GM23338 (cell line): ENCODE measurements around the gene TIMM13. TPM values are rescaled to one million over a fixed set of nuclear protein-coding genes. Genes with fewer than 3 reads are reported as not detected.
"Not testable (repeated sequence)": the region's sequence is repeated elsewhere in the genome, so short reads cannot be mapped to it uniquely, and the experiment has no call there.

ENCODE experiments used
- ATAC-seq: fragments of 200-7000 bp; cut with Tn5 transposase; 3 replicates; pipeline ENCODE4 v1.9.1; 2020
- DNase-seq: peaks from one replicate; pipeline ENCODE4 v3.0.0-alpha.2; 2015; ENCODE audit warnings: low spot score
- H2AFZ ChIP-seq: fragments of 200-600 bp; sonication (generic); 2 replicates; pipeline ENCODE4 v1.8.0; 2016; ENCODE audit warnings: antibody characterized with exemption, mild to moderate bottlenecking, moderate library complexity
- H3F3A ChIP-seq: fragments of 200-600 bp; sonication (generic); replicated peaks from 2 replicates; pipeline ENCODE4 v1.8.0; 2017; ENCODE audit warnings: antibody characterized with exemption, mixed run types, low read depth
- H3K27ac ChIP-seq: fragments of 200-600 bp; sonication (generic); 2 replicates; pipeline ENCODE4 v1.6.1; 2016; ENCODE audit warnings: low read depth
- H3K27me3 ChIP-seq: fragments of 200-600 bp; sonication (generic); 2 replicates; pipeline ENCODE4 v1.8.0; 2016; ENCODE audit warnings: mild to moderate bottlenecking, mixed run types, moderate library complexity; ENCODE audit not compliant: insufficient read depth
- H3K36me3 ChIP-seq: fragments of 200-600 bp; sonication (generic); 2 replicates; pipeline ENCODE4 v1.8.0; 2016; ENCODE audit warnings: mild to moderate bottlenecking; ENCODE audit not compliant: insufficient read depth
- H3K4me1 ChIP-seq: fragments of 200-600 bp; sonication (generic); 2 replicates; pipeline ENCODE4 v1.8.0; 2016; ENCODE audit warnings: mild to moderate bottlenecking, moderate library complexity; ENCODE audit not compliant: insufficient read depth
- H3K4me2 ChIP-seq: fragments of 200-600 bp; sonication (generic); 2 replicates; pipeline ENCODE4 v1.7.1; 2017; ENCODE audit warnings: mixed run types
- H3K4me3 ChIP-seq: fragments of 200-600 bp; sonication (generic); 2 replicates; pipeline ENCODE4 v1.6.1; 2016; ENCODE audit warnings: mixed run types
- H3K79me2 ChIP-seq: fragments of 200-600 bp; sonication (generic); replicated peaks from 2 replicates; pipeline ENCODE4 v1.8.0; 2017; ENCODE audit warnings: mild to moderate bottlenecking; ENCODE audit not compliant: insufficient read depth
- H3K9me2 ChIP-seq: fragments of 200-600 bp; sonication (generic); 2 replicates; pipeline ENCODE4 v1.8.0; 2017; ENCODE audit not compliant: insufficient read depth
- H4K20me1 ChIP-seq: fragments of 200-600 bp; sonication (generic); replicated peaks from 2 replicates; pipeline ENCODE4 v1.8.0; 2017; ENCODE audit warnings: mild to moderate bottlenecking; ENCODE audit not compliant: insufficient read depth
- H3K27ac Mint-ChIP-seq: 2 replicates; pipeline ENCODE4 v1.8.0; 2020; ENCODE audit warnings: inconsistent platforms, mild to moderate bottlenecking, moderate library complexity, mixed read lengths
- H3K27me3 Mint-ChIP-seq: 3 replicates; pipeline ENCODE4 v1.8.0; 2022; ENCODE audit warnings: low read depth, mild to moderate bottlenecking, moderate library complexity, mixed read lengths, inconsistent platforms; ENCODE audit not compliant: insufficient read depth, poor library complexity
- H3K36me3 Mint-ChIP-seq: 3 replicates; pipeline ENCODE4 v1.8.0; 2021; ENCODE audit warnings: low read depth, mild to moderate bottlenecking, inconsistent platforms, moderate library complexity, mixed read lengths
- H3K4me1 Mint-ChIP-seq: 3 replicates; pipeline ENCODE4 v1.8.0; 2020; ENCODE audit warnings: mild to moderate bottlenecking, inconsistent platforms, mixed read lengths
- H3K4me3 Mint-ChIP-seq: 3 replicates; pipeline ENCODE4 v1.8.0; 2021; ENCODE audit warnings: moderate library complexity, mild to moderate bottlenecking, inconsistent platforms, mixed read lengths
- H3K9me3 Mint-ChIP-seq: 3 replicates; pipeline ENCODE4 v1.8.0; 2020; ENCODE audit warnings: moderate library complexity, mild to moderate bottlenecking, inconsistent platforms, mixed read lengths
- CREB1 ChIP-seq: fragments of 250-450 bp; sonication (Bioruptor Pico); IDR thresholded peaks from 2 replicates; pipeline ENCODE4 v1.5.0; 2020; ENCODE audit warnings: low read depth, mild to moderate bottlenecking, moderate library complexity
- CTCF ChIP-seq, 2 experiments: fragments of 200-600 bp in 1 of 2; sonication (generic) in 1 of 2; conservative IDR thresholded peaks; 2 replicates each; pipeline versions ENCODE4 v1.5.1 to v1.6.1; 2016 to 2017; ENCODE audit warnings: antibody characterized with exemption in 2 of 2, low read depth in 2 of 2, mild to moderate bottlenecking in 2 of 2, moderate library complexity in 1 of 2
- ETS1 ChIP-seq: IDR thresholded peaks from 2 replicates; pipeline ENCODE4 v1.6.1; 2016; ENCODE audit warnings: antibody characterized with exemption
- JUNB ChIP-seq: IDR thresholded peaks from one replicate; pipeline ENCODE4 v1.6.1; 2016; ENCODE audit warnings: antibody characterized with exemption; ENCODE audit not compliant: unreplicated experiment
- NANOG ChIP-seq: IDR thresholded peaks from 2 replicates; pipeline ENCODE4 v1.6.1; 2016; ENCODE audit warnings: antibody characterized with exemption, borderline replicate concordance
- polyA plus RNA-seq: library from polyadenylated mRNA; unstranded; fragments of >200 nt; fragmentation: Nextera tagmentation; extraction: Ambion mirVana; gene quantifications from 2 replicates; pipeline ENCODE4 v1.2.1, GENCODE V29; 2016
- total RNA-seq: library from RNA; depleted of rRNA; stranded (reverse); fragments of >200 nt; shearing (Covaris generic); gene quantifications from 2 replicates; pipeline ENCODE4 v1.2.3, GENCODE V29; 2014

Gene TIMM13
- total and polyA plus RNA-seq, 2 experiments from 2014 or later, result 140 to 347 TPM

- Histone ChIP-seq H3K27me3 (peaks cover 38% of the 10 kb centered on the region), H3K27ac (no peak overlapping the region), H3K4me3 (peak overlapping the region; percentile 99), H3K4me1 (peaks cover 14% of the 10 kb centered on the region; the same call in 1 of the 2 replicates), H3K4me2 (peak overlapping the region; percentile 80), H3K36me3 (no peaks in the 10 kb centered on the region), H3K79me2 (peaks cover 8% of the 10 kb centered on the region; the same call in 1 of the 2 replicates), H3K9me2 (no peaks in the 10 kb centered on the region), H3F3A (peaks cover 15% of the 10 kb centered on the region; the same call in 1 of the 2 replicates), H2AFZ (no peak overlapping the region), H4K20me1 (peaks cover 8% of the 10 kb centered on the region)
- Mint-ChIP-seq H3K27me3 (peaks cover 46% of the 10 kb centered on the region), H3K27ac (no peak overlapping the region), H3K4me3 (peak overlapping the region; percentile 57; the same call in 2 of the 3 replicates), H3K4me1 (peaks cover 21% of the 10 kb centered on the region; the same call in 2 of the 3 replicates), H3K9me3 (no peaks in the 10 kb centered on the region), H3K36me3 (peaks cover 7% of the 10 kb centered on the region; the same call in 2 of the 3 replicates)
- DNase-seq (peak; percentile 95), ATAC-seq (peak; percentile 35)
- no peak for TF ChIP-seq JUNB
- TF ChIP-seq CREB1 (CRISPR knock-in tag), result 0 out of 2 replicates have a peak, but pooled peaks have one; percentile 55
- TF ChIP-seq NANOG, result no peak
- peak; percentile 82 to 99 for TF ChIP-seq CTCF (conservative IDR thresholded peaks at IDR 0.05; ENCODE audit: low read depth in 2 of 2)
- TF ChIP-seq ETS1, result peak; percentile 53; the same call in 1 of the 2 replicates
Observed at GRCh38 chr19:2474232-2475017, 47.0 kb upstream of the TIMM13 start.

GRCh38 chr19:2469915-2470200, 42.5 kb upstream of the TIMM13 start:
- not testable (repeated sequence) for H3K4me3 Mint-ChIP-seq, H3K27ac ChIP-seq, H3F3A ChIP-seq, H3K4me2 ChIP-seq, H3K27me3 ChIP-seq, H3K9me3 Mint-ChIP-seq, H3K4me1 ChIP-seq, H3K4me1 Mint-ChIP-seq, H3K36me3 Mint-ChIP-seq, H3K4me3 ChIP-seq, DNase-seq, H4K20me1 ChIP-seq, H3K79me2 ChIP-seq, H3K9me2 ChIP-seq, H3K36me3 ChIP-seq, ATAC-seq, H3K27me3 Mint-ChIP-seq
- H3K27ac Mint-ChIP-seq, result 0 out of 2 replicates have a peak overlapping the region, but pooled peaks have one; percentile 81
- peak overlapping the region; percentile 73; the same call in 1 of the 2 replicates for H2AFZ ChIP-seq
